Activated CD4-positive, alpha-beta T cell treated with anti-CD3 and anti-CD28 coated beads, Interleukin-2, amount 10 ng/mL, durations not matched to agents 7 days and 5 days (primary cell): ENCODE data around the gene TEC. TPM values are rescaled to one million over a fixed set of nuclear protein-coding genes. Genes with fewer than 3 reads are reported as not detected.

ENCODE experiments used
- CTCF ChIA-PET: fragments of 350-600 bp; sonication (Branson Sonifier 250); formaldehyde crosslinking; loops from one replicate; lab custom pipeline; 2021; ENCODE audit warnings: antibody characterized with exemption; lab: Charles Lee
- POLR2A ChIA-PET: fragments of 350-600 bp; sonication (Branson Sonifier 250); formaldehyde crosslinking; loops from one replicate; lab custom pipeline; 2021; ENCODE audit warnings: antibody characterized with exemption; lab: Charles Lee
- DNase-seq: peaks from one replicate; pipeline ENCODE4 v3.0.0-alpha.2; 2020
- H3K27ac Mint-ChIP-seq: one replicate; pipeline ENCODE4 v1.8.0; 2021; ENCODE audit warnings: mild to moderate bottlenecking, moderate library complexity, mixed read lengths
- H3K27me3 Mint-ChIP-seq: one replicate; pipeline ENCODE4 v1.8.0; 2021; ENCODE audit warnings: mixed read lengths
- H3K36me3 Mint-ChIP-seq: one replicate; pipeline ENCODE4 v1.8.0; 2021; ENCODE audit warnings: low read depth, mixed read lengths
- H3K4me1 Mint-ChIP-seq: one replicate; pipeline ENCODE4 v1.8.0; 2021; ENCODE audit warnings: mixed read lengths
- H3K4me3 Mint-ChIP-seq: one replicate; pipeline ENCODE4 v1.8.0; 2021; ENCODE audit warnings: mild to moderate bottlenecking, moderate library complexity, mixed read lengths
- H3K9me3 Mint-ChIP-seq: one replicate; pipeline ENCODE4 v1.8.0; 2021; ENCODE audit warnings: mixed read lengths
- total RNA-seq, 2 experiments: library from RNA; stranded (reverse); gene quantifications; one replicate each; pipeline ENCODE4 v1.2.3, GENCODE V29; 2021

The TEC gene
- total RNA-seq, 2 experiments from 2014 or later = 1.0 to 1.1 TPM

DNA sequence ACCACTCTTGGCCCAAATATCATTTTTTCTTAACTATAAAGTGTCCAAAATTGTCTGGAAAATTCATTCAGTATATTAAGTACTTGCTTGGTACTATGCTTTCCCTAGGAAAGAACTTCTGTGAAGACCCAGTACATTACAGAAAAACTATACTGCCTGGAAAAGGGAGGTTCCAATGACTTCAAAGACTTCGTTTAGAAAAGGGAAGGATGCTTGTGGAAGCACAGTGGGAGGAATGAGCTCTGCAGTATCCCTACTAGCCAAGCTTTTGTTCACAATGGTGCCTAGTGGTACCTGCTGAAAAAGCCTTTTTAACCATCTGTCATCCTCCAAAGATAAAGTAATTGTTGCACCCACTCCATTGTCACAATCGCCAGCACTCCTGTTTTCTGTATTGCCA is 7.2 kb downstream of the TEC start:
- Mint-ChIP-seq H3K4me3 (no peak overlapping the region), H3K4me1 (peaks cover 7% of the 10 kb centered on the region), H3K27ac (no peak overlapping the region), H3K9me3 (no peaks in the 10 kb centered on the region), H3K36me3 (peaks cover 3% of the 10 kb centered on the region), H3K27me3 (no peaks in the 10 kb centered on the region)
- CTCF ChIA-PET = no interaction called here
- no peak for DNase-seq
- POLR2A ChIA-PET = no interaction called here

DNA sequence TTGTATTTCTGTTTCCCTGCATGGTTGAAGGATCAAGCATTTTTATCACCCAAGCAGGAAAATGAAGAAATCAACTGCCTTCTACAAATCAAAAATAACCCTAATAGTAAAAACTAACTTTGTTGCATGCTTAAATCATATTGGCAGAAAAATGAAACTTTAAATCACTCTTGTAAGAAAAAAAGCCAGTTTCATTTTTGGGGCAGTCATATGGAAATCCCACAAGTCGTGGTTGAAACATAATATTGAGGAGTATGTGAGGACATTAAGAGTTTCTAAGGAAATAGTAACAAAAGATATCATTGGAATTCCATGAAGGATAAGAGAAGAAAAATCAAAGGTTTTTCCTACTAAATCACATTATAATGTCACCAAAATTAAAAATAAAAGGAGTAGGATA is 8.4 kb downstream of the TEC start:
- ChIA-PET POLR2A (no interaction called here), CTCF (no interaction called here)
- Mint-ChIP-seq H3K9me3 (no peaks in the 10 kb centered on the region), H3K36me3 (peaks cover 3% of the 10 kb centered on the region), H3K4me3 (no peak overlapping the region), H3K4me1 (peaks cover 7% of the 10 kb centered on the region), H3K27me3 (no peaks in the 10 kb centered on the region), H3K27ac (no peak overlapping the region)
- DNase-seq = no peak

DNA sequence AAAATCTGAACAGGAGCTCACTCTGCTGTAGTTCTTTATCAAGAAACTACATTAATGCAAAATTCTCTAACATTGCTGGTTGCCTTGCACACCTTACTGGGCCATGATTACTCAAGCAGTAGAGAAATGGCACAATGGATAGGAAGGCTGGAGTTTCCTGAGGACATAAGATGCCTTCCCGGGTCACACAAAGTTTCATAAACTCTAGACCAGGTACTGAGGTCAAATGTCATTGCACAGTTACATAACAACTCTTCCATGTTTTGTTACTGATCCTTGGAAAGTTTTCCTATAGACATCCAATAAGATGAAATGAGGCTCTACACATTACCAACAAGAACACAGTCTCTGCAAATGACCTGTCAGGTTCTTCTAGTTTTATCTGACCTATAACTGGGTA is 9.9 kb downstream of the TEC start:
- no peak overlapping the region for H3K27ac Mint-ChIP-seq
- no peaks in the 10 kb centered on the region for H3K9me3 Mint-ChIP-seq
- no peak for DNase-seq
- ChIA-PET POLR2A (interaction anchor here (0.6 kb wide), 1 partner anchor 97 kb away, joined by 3 read pairs; no protein-coding TSS in a partner anchor), CTCF (interaction anchor here (1.4 kb wide), 1 partner anchor 130 kb away, joined by 3 read pairs; no protein-coding TSS in a partner anchor)
- no peaks in the 10 kb centered on the region for H3K36me3 Mint-ChIP-seq
- H3K4me3 Mint-ChIP-seq = no peak overlapping the region
- H3K27me3 Mint-ChIP-seq = no peaks in the 10 kb centered on the region
- peaks cover 7% of the 10 kb centered on the region for H3K4me1 Mint-ChIP-seq

DNA sequence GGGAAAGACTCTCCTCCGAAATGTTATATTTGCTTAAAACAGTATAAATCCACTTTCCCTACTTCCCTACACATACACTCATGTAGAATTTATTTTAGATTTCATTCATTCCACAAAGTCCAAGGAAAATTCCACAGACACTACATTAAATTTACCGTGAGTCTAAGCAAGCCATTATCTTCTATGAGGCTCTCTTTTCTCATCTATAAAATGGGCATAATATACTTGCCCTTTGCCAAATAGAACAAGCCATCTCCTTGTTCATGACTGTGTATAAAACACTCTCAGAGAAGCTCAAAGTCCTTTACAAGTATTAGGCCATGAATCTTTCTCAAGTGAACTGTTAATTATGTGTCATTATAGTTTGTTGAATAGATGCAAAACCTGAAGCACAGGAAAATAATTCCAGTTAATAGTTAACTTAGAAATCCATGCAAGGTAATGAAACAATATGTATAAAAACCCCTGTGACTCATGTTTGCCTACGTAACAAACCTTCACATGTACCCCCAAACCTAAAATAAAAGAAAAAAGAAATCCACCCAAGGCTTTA is 10.7 kb downstream of the TEC start:
- Mint-ChIP-seq H3K36me3 (no peaks in the 10 kb centered on the region), H3K27me3 (no peaks in the 10 kb centered on the region), H3K4me3 (no peak overlapping the region), H3K4me1 (peaks cover 7% of the 10 kb centered on the region), H3K27ac (no peak overlapping the region), H3K9me3 (no peaks in the 10 kb centered on the region)
- no peak for DNase-seq
- ChIA-PET CTCF (interaction anchor here (1.4 kb wide), 1 partner anchor 129 kb away, joined by 3 read pairs; no protein-coding TSS in a partner anchor), POLR2A (no interaction called here)

DNA sequence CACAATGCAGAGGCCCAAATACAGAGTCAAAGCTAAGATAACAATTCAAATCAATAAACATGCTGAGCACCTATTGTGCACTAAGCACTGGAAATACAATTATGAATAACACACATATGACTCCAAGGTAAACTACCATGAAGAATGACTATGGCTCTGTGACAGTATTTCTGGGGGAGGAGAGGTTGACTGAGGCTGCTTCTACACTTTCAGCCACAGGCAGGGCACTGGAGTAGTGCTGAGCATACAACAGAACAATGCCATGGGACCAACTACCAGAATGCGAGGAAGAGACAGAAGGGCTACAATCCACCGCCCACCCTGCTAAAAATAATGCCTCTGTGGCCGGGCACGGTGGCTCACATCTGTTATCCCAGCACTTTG is 13.7 kb downstream of the TEC start:
- H3K9me3 Mint-ChIP-seq = no peaks in the 10 kb centered on the region
- H3K27me3 Mint-ChIP-seq = no peaks in the 10 kb centered on the region
- no peaks in the 10 kb centered on the region for H3K36me3 Mint-ChIP-seq
- no peak overlapping the region for H3K4me3 Mint-ChIP-seq
- H3K4me1 Mint-ChIP-seq = peaks cover 2% of the 10 kb centered on the region
- ChIA-PET POLR2A (no interaction called here), CTCF (no interaction called here)
- no peak overlapping the region for H3K27ac Mint-ChIP-seq
- DNase-seq = no peak

DNA sequence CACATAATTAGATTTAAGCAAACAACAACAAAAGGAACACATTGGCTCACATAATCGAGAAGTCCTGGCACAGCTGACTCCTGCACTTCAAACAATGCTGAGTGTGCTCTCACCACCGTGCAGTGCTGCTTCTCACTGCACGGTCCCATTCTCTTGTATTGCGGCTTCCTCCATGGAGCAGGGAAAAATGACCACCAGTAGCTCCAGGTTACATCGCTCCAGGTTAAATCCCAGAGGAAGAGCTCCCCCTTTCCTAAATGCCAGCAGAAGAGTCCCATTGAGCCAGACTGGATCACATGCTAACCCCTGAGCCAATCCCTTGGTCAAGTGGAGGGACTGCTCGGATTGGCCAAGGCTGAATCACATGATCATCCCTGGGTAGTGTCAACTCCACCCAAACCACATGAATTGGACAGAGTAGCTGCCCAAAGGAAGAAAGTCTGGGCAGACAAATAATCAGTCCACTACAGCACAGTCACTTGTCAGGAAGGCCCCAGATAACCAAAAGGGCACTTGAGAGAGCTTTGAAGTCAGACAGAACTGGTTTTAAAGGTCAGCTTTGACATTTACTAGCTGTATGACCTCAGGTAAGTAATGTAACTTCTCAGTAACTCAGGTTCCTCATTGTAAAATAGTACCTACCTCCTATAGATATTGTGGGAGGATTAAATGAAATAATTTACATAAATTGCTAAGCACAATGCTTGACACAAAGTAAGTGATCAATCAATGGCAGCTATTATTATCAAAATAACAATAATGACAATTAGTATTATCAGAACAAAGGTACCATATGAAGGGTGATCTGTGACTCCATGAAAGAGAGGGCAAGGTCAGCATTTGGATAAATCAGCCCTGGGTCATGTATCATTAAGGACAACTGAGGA is 14.3 kb downstream of the TEC start:
- Mint-ChIP-seq H3K9me3 (no peaks in the 10 kb centered on the region), H3K27me3 (no peaks in the 10 kb centered on the region), H3K4me1 (no peaks in the 10 kb centered on the region), H3K4me3 (no peak overlapping the region), H3K27ac (no peak overlapping the region), H3K36me3 (no peaks in the 10 kb centered on the region)
- DNase-seq = no peak
- POLR2A ChIA-PET = no interaction called here
- CTCF ChIA-PET = no interaction called here

DNA sequence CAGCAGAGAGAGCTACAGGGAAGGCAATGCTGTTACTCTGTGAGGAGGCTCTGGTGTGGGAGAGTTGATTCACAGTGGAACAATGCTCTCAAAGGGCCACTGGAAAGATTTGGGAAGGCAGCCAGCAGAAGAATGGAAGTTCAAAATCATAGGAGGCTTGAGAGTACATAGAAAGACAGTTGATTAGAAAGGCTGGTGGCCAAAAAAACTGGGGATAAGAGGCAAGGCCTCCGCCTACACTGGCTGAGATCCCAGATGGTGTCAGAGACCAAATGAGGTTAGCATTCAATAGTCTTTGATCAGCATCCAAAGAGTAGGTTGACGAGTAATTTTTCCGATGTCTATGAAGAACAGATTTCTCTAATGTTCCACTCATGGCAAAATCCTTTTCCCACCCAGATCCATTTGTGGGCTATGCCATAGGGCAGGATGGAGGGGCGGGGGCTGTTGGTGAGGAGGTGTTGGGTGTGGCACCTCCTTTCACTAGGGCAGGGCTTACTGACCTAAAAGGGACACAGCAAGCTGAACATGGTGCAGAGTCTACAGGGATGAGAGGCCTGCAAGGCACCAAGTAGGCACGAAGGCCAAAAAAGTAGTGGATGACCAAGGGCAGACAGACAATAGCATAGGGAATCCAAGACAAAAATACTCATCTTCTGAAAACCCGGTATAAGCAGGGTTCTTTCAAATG is 15.1 kb downstream of the TEC start:
- Mint-ChIP-seq H3K36me3 (no peaks in the 10 kb centered on the region), H3K27me3 (no peaks in the 10 kb centered on the region), H3K4me1 (no peaks in the 10 kb centered on the region), H3K27ac (no peak overlapping the region), H3K4me3 (no peak overlapping the region), H3K9me3 (no peaks in the 10 kb centered on the region)
- ChIA-PET CTCF (no interaction called here), POLR2A (no interaction called here)
- no peak for DNase-seq

DNA sequence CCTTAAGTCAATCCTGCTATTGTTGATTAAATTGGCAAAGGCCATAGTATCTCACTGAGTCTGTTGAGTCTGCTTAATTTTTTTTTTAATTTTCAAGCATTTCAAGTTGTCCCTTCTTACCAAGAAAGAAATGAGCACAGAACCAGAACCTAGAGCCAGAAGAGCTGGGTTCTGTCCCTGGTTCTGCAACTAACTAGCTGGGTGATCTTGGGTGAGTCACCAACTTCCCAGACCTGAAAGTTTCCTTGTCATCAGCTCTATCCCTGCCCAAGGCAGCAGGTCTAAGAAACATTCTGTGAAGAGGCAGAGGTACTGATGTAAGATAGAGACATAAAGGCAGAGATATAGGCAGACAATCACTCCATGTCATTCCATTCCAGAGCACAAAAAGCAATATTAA is 17.3 kb downstream of the TEC start:
- H3K9me3 Mint-ChIP-seq = no peaks in the 10 kb centered on the region

DNA sequence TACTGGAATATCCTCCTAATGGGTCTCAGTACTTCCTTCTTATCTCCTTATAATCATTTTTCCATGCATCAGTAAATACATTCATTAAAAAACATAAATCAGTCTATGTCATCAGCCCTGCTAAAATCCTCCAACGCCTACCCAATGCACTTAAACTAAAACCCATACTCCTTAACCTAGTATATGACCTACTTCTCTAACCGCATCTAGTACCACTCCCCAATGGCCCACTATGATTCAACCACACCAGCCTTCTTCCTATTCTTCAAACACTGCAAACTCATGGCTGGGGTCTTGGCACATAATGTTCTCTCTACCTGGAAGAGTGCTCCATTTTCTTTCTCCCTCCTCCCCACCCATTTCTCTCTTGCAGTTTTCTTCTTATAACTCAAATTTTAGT is 18.7 kb downstream of the TEC start:
- no peaks in the 10 kb centered on the region for H3K36me3 Mint-ChIP-seq
- no peaks in the 10 kb centered on the region for H3K4me1 Mint-ChIP-seq
- H3K9me3 Mint-ChIP-seq = no peaks in the 10 kb centered on the region
- H3K27me3 Mint-ChIP-seq = no peaks in the 10 kb centered on the region
- DNase-seq = no peak
- POLR2A ChIA-PET = no interaction called here
- H3K27ac Mint-ChIP-seq = no peak overlapping the region
- CTCF ChIA-PET = interaction anchor here (0.8 to 1.7 kb wide), 2 partner anchors 14 to 17 kb away, joined by 3 to 4 read pairs; no protein-coding TSS in a partner anchor
- H3K4me3 Mint-ChIP-seq = no peak overlapping the region

More for the DNA sequence above, 17.3 kb downstream of the TEC start:
- no peak overlapping the region for H3K4me3 Mint-ChIP-seq
- DNase-seq = no peak
- no peaks in the 10 kb centered on the region for H3K4me1 Mint-ChIP-seq
- ChIA-PET CTCF (no interaction called here), POLR2A (no interaction called here)
- no peaks in the 10 kb centered on the region for H3K27me3 Mint-ChIP-seq
- H3K27ac Mint-ChIP-seq = no peak overlapping the region
- H3K36me3 Mint-ChIP-seq = no peaks in the 10 kb centered on the region

DNA sequence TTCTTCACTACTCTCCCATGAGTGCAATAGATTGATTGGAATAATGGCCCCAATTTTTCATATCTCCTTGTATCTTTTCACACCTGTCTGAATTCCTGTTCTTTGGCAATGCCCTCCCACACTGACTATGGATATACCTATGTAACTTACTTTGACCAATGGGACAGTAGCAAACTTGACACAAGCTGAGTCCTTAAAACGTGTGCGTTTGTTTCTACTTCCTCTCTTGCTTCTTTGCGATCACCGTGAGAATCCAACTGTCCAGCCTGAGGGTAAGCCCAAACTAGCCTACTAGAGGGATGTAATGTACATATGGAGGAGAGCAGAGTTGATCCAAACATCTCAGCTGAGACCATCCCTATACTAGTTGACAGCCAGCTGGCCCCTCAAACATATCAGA is 19.3 kb downstream of the TEC start:
- Mint-ChIP-seq H3K27me3 (no peaks in the 10 kb centered on the region), H3K4me1 (no peaks in the 10 kb centered on the region), H3K36me3 (no peaks in the 10 kb centered on the region), H3K27ac (no peak overlapping the region), H3K4me3 (no peak overlapping the region), H3K9me3 (peaks cover under 1% of the 10 kb centered on the region)
- no peak for DNase-seq
- CTCF ChIA-PET = interaction anchor here (0.8 to 1.7 kb wide), 2 partner anchors 13 to 17 kb away, joined by 3 to 4 read pairs; no protein-coding TSS in a partner anchor
- POLR2A ChIA-PET = no interaction called here

DNA sequence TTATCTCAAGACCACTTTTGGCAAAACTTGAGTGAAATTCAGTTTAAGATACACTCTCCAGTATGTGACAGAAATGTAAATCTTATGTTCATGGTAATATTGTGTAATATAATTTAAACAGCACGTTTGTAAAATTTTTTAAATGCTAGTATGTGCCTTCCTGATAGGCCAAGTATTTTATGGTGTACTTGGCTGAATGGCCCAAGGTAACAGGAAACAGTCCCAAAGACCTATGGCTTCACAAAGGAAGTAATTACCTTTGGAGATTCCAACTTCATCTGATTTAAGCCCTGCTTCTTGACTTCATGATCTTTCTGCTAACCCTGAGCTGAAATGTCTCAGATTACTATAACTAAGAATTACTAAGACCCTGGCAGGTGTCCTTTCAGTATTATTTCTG is 20.3 kb downstream of the TEC start:
- H3K4me3 Mint-ChIP-seq = no peak overlapping the region
- POLR2A ChIA-PET = no interaction called here
- no peaks in the 10 kb centered on the region for H3K4me1 Mint-ChIP-seq
- CTCF ChIA-PET = interaction anchor here (1.2 to 1.7 kb wide), 2 partner anchors 12 to 74 kb away, joined by 4 read pairs; no protein-coding TSS in a partner anchor
- H3K36me3 Mint-ChIP-seq = no peaks in the 10 kb centered on the region
- H3K9me3 Mint-ChIP-seq = peaks cover 3% of the 10 kb centered on the region
- no peak overlapping the region for H3K27ac Mint-ChIP-seq
- DNase-seq = no peak
- H3K27me3 Mint-ChIP-seq = no peaks in the 10 kb centered on the region

DNA sequence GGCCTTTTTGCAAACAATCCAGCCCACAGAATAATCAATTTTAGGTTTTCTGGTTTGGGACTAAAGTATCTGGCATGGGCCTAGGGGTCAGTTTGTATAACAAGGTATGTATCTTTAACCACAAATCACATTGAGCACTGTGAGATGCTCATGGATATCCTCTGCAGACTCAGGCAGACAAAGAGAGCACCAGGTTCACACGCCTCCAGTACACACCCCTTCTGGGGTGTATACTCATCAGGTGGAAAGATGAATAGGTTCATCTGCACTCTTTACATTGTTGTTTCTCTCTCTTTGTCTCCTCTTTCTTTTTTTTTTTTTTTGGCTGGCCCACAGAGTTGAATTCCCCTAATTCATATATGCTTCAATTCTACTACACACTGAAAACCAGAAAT is 21.1 kb downstream of the TEC start:
- ChIA-PET CTCF (interaction anchor here (1.2 kb wide), 1 partner anchor 73 kb away, joined by 4 read pairs; no protein-coding TSS in a partner anchor), POLR2A (no interaction called here)
- H3K4me1 Mint-ChIP-seq = no peaks in the 10 kb centered on the region
- H3K27ac Mint-ChIP-seq = no peak overlapping the region
- H3K27me3 Mint-ChIP-seq = no peaks in the 10 kb centered on the region
- no peak for DNase-seq
- H3K9me3 Mint-ChIP-seq = peaks cover 3% of the 10 kb centered on the region
- no peaks in the 10 kb centered on the region for H3K36me3 Mint-ChIP-seq
- no peak overlapping the region for H3K4me3 Mint-ChIP-seq
